ENCODE results near the gene U2AF2.
A peak's percentile ranks its signal among the peaks of the same experiment; 100 is the strongest.

U2AF2 gene

DNA sequence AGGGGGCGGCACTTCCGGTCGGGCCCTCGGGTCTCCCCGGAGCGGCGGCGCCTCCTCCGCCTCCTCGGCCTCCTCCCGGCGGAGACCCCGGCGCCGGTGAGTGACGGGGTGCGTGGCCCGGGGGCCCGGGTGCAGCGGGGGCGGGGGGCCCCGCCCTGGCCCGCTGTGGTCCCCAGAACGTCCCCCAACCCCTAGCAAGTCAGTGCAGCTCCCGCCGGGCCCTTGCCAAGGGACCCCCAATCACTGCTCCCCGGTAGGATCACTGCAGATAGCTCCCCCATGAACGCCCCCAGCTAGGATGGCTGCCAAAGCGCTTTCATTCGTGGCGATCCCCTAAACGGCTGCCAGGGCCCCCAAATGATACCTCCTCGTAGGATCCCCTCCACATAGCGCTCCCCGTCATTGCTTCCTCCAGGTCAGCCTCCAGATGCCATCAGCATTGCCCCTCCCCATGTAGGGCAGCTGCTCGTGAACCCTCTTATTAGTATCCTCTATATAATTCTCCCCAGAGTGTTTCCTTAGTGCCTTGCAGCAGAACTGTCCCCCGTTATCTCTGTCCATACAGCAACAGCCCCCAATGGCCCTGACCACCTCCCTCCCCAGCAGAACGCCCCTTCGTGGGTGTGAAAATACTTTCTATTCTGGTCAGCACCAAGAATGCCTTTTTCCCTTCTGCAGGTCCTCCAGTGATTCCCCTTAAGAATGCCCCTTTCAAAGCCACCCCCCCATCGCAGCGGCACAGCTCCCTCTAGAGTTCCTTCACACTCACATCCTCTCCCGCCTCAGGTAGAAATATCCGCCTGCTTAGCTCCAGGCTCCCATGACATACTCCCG is 49.0 kb upstream of the U2AF2 start, which contains the start of gene ZNF865 (continued):
- TF ChIP-seq ZBTB21 (tag by site-specific recombination; IDR thresholded peaks at IDR 0.05) (no peak), ZNF623 (tag by site-specific recombination; IDR thresholded peaks at IDR 0.05) (0 out of 2 replicates have a peak, but pooled peaks have one; percentile 8), ZBTB8A (tag by site-specific recombination; IDR thresholded peaks at IDR 0.05) (0 out of 2 replicates have a peak, but pooled peaks have one; percentile 18), ZNF596 (tag by site-specific recombination; IDR thresholded peaks at IDR 0.05) (no peak), ZNF292 (tag by site-specific recombination; IDR thresholded peaks at IDR 0.05; ENCODE audit: borderline replicate concordance, low read depth) (no peak), ZNF184 (tag by site-specific recombination; IDR thresholded peaks at IDR 0.05) (no peak), ZNF404 (tag by site-specific recombination; IDR thresholded peaks at IDR 0.05) (no peak), ZNF529 (tag by site-specific recombination; IDR thresholded peaks at IDR 0.05; ENCODE audit: insufficient replicate concordance) (no peak), WT1 (tag by site-specific recombination; IDR thresholded peaks at IDR 0.05) (0 out of 2 replicates have a peak, but pooled peaks have one; percentile 12), ZNF169 (tag by site-specific recombination; IDR thresholded peaks at IDR 0.05) (no peak), FEZF1 (tag by site-specific recombination; IDR thresholded peaks at IDR 0.05) (no peak), ZNF24 (tag by site-specific recombination; IDR thresholded peaks at IDR 0.05) (peak; percentile 54; the same call in 1 of the 2 replicates), MZF1 (tag by site-specific recombination; IDR thresholded peaks at IDR 0.05; ENCODE audit: borderline replicate concordance) (0 out of 2 replicates have a peak, but pooled peaks have one; percentile 46), GLIS2 (tag by site-specific recombination; IDR thresholded peaks at IDR 0.05) (peak; percentile 65), ZNF791 (tag by site-specific recombination; IDR thresholded peaks at IDR 0.05) (no peak), BCL11A (tag by site-specific recombination; IDR thresholded peaks at IDR 0.05; ENCODE audit: low read depth) (no peak), ZNF174 (tag by site-specific recombination; IDR thresholded peaks at IDR 0.05) (no peak), ZNF621 (tag by site-specific recombination; IDR thresholded peaks at IDR 0.05) (no peak), ZNF548 (tag by site-specific recombination; IDR thresholded peaks at IDR 0.05) (no peak), ZNF660 (tag by site-specific recombination; IDR thresholded peaks at IDR 0.05) (peak; percentile 78), ZNF777 (tag by site-specific recombination; IDR thresholded peaks at IDR 0.05; ENCODE audit: borderline replicate concordance) (no peak), ZNF837 (tag by site-specific recombination; IDR thresholded peaks at IDR 0.05) (no peak), ZNF223 (tag by site-specific recombination; IDR thresholded peaks at IDR 0.05) (no peak), ZNF341 (tag by site-specific recombination; IDR thresholded peaks at IDR 0.05; ENCODE audit: low read depth) (no peak), ZNF530 (tag by site-specific recombination; IDR thresholded peaks at IDR 0.05; ENCODE audit: low read depth) (no peak)
- TF ChIP-seq, protein P1, sequence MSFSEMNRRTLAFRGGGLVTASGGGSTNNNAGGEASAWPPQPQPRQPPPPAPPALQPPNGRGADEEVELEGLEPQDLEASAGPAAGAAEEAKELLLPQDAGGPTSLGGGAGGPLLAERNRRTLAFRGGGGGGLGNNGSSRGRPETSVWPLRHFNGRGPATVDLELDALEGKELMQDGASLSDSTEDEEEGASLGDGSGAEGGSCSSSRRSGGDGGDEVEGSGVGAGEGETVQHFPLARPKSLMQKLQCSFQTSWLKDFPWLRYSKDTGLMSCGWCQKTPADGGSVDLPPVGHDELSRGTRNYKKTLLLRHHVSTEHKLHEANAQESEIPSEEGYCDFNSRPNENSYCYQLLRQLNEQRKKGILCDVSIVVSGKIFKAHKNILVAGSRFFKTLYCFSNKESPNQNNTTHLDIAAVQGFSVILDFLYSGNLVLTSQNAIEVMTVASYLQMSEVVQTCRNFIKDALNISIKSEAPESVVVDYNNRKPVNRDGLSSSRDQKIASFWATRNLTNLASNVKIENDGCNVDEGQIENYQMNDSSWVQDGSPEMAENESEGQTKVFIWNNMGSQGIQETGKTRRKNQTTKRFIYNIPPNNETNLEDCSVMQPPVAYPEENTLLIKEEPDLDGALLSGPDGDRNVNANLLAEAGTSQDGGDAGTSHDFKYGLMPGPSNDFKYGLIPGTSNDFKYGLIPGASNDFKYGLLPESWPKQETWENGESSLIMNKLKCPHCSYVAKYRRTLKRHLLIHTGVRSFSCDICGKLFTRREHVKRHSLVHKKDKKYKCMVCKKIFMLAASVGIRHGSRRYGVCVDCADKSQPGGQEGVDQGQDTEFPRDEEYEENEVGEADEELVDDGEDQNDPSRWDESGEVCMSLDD (tag by site-specific recombination; IDR thresholded peaks at IDR 0.05): peak; percentile 77
- TF ChIP-seq, protein P2, sequence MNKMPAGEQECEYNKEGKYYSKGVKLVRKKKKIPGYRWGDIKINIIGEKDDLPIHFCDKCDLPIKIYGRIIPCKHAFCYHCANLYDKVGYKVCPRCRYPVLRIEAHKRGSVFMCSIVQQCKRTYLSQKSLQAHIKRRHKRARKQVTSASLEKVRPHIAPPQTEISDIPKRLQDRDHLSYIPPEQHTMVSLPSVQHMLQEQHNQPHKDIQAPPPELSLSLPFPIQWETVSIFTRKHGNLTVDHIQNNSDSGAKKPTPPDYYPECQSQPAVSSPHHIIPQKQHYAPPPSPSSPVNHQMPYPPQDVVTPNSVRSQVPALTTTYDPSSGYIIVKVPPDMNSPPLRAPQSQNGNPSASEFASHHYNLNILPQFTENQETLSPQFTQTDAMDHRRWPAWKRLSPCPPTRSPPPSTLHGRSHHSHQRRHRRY (tag by site-specific recombination; IDR thresholded peaks at IDR 0.05): no peak
- TF ChIP-seq, protein P3, sequence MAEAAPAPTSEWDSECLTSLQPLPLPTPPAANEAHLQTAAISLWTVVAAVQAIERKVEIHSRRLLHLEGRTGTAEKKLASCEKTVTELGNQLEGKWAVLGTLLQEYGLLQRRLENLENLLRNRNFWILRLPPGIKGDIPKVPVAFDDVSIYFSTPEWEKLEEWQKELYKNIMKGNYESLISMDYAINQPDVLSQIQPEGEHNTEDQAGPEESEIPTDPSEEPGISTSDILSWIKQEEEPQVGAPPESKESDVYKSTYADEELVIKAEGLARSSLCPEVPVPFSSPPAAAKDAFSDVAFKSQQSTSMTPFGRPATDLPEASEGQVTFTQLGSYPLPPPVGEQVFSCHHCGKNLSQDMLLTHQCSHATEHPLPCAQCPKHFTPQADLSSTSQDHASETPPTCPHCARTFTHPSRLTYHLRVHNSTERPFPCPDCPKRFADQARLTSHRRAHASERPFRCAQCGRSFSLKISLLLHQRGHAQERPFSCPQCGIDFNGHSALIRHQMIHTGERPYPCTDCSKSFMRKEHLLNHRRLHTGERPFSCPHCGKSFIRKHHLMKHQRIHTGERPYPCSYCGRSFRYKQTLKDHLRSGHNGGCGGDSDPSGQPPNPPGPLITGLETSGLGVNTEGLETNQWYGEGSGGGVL (tag by site-specific recombination; IDR thresholded peaks at IDR 0.05): peak; percentile 80
- TF ChIP-seq, protein P4, sequence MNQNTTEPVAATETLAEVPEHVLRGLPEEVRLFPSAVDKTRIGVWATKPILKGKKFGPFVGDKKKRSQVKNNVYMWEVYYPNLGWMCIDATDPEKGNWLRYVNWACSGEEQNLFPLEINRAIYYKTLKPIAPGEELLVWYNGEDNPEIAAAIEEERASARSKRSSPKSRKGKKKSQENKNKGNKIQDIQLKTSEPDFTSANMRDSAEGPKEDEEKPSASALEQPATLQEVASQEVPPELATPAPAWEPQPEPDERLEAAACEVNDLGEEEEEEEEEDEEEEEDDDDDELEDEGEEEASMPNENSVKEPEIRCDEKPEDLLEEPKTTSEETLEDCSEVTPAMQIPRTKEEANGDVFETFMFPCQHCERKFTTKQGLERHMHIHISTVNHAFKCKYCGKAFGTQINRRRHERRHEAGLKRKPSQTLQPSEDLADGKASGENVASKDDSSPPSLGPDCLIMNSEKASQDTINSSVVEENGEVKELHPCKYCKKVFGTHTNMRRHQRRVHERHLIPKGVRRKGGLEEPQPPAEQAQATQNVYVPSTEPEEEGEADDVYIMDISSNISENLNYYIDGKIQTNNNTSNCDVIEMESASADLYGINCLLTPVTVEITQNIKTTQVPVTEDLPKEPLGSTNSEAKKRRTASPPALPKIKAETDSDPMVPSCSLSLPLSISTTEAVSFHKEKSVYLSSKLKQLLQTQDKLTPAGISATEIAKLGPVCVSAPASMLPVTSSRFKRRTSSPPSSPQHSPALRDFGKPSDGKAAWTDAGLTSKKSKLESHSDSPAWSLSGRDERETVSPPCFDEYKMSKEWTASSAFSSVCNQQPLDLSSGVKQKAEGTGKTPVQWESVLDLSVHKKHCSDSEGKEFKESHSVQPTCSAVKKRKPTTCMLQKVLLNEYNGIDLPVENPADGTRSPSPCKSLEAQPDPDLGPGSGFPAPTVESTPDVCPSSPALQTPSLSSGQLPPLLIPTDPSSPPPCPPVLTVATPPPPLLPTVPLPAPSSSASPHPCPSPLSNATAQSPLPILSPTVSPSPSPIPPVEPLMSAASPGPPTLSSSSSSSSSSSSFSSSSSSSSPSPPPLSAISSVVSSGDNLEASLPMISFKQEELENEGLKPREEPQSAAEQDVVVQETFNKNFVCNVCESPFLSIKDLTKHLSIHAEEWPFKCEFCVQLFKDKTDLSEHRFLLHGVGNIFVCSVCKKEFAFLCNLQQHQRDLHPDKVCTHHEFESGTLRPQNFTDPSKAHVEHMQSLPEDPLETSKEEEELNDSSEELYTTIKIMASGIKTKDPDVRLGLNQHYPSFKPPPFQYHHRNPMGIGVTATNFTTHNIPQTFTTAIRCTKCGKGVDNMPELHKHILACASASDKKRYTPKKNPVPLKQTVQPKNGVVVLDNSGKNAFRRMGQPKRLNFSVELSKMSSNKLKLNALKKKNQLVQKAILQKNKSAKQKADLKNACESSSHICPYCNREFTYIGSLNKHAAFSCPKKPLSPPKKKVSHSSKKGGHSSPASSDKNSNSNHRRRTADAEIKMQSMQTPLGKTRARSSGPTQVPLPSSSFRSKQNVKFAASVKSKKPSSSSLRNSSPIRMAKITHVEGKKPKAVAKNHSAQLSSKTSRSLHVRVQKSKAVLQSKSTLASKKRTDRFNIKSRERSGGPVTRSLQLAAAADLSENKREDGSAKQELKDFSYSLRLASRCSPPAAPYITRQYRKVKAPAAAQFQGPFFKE (tag by site-specific recombination; IDR thresholded peaks at IDR 0.05; ENCODE audit: borderline replicate concordance): no peak

Measured in HEK293 (cell line).